Skin epidermis (tissue), 12 donors: ENCODE data around the gene ROCK2.
A peak's percentile ranks its signal among the peaks of the same experiment; 100 is the strongest.

Source experiments
- H3K27ac ChIP-seq, 21 experiments: fragments of 200-600 bp; sonication (generic) in 11 of 21; one replicate each; pipeline ENCODE4 v1.5.0; 2020; ENCODE audit warnings: mild to moderate bottlenecking in 3 of 21, inconsistent platforms in 2 of 21, moderate library complexity in 2 of 21
- H3K4me3 ChIP-seq, 7 experiments: fragments of 200-600 bp; sonication (generic) in 2 of 7; one replicate each; pipeline ENCODE4 v1.5.0; 2020; ENCODE audit warnings: inconsistent platforms in 2 of 7, mild to moderate bottlenecking in 2 of 7, moderate library complexity in 1 of 7

ROCK2 gene

GRCh38 chr2:11370377-11371091 is 26.1 kb upstream of the ROCK2 start:
- Histone ChIP-seq H3K27ac (peak overlapping the region in 1 of 21 experiments; percentile 14), H3K4me3 (no peak overlapping the region)

- peak overlapping the region in 12 of 21 experiments; percentile 3 to 73 (median 38) for H3K27ac ChIP-seq
- H3K4me3 ChIP-seq: no peak overlapping the region
Measured at GRCh38 chr2:11368059-11368572, 23.7 kb upstream of the ROCK2 start.

- Histone ChIP-seq H3K27ac (peak overlapping the region in 3 of 21 experiments; percentile 33 to 61 (median 40)), H3K4me3 (no peak overlapping the region)
Measured at GRCh38 chr2:11367170-11367730, 22.8 kb upstream of the ROCK2 start.

GRCh38 chr2:11366326-11366741 is 21.9 kb upstream of the ROCK2 start:
- no peak overlapping the region for H3K4me3 ChIP-seq
- H3K27ac ChIP-seq: no peak overlapping the region

- Histone ChIP-seq H3K4me3 (no peak overlapping the region), H3K27ac (no peak overlapping the region)
Measured at GRCh38 chr2:11365096-11365879, 20.9 kb upstream of the ROCK2 start.

- H3K27ac ChIP-seq: no peak overlapping the region
Measured at GRCh38 chr2:11364565-11364887, 20.1 kb upstream of the ROCK2 start.

GRCh38 chr2:11363868-11364564 is 19.6 kb upstream of the ROCK2 start:
- Histone ChIP-seq H3K27ac (no peak overlapping the region), H3K4me3 (no peak overlapping the region)

More at GRCh38 chr2:11364565-11364887, 20.1 kb upstream of the ROCK2 start:
- no peak overlapping the region for H3K4me3 ChIP-seq

- no peak overlapping the region for H3K4me3 ChIP-seq
- H3K27ac ChIP-seq: no peak overlapping the region
Measured at GRCh38 chr2:11359865-11360264, 15.4 kb upstream of the ROCK2 start.

GRCh38 chr2:11357428-11357972 is 13.1 kb upstream of the ROCK2 start:
- no peak overlapping the region for H3K4me3 ChIP-seq
- no peak overlapping the region for H3K27ac ChIP-seq

GRCh38 chr2:11356764-11357163 is 12.3 kb upstream of the ROCK2 start:
- Histone ChIP-seq H3K4me3 (no peak overlapping the region), H3K27ac (no peak overlapping the region)

- no peak overlapping the region for H3K27ac ChIP-seq
- H3K4me3 ChIP-seq: no peak overlapping the region
Measured at GRCh38 chr2:11355194-11356053, 11.0 kb upstream of the ROCK2 start.

- H3K4me3 ChIP-seq: no peak overlapping the region
- H3K27ac ChIP-seq: no peak overlapping the region
Measured at GRCh38 chr2:11354363-11355154, 10.1 kb upstream of the ROCK2 start.

GRCh38 chr2:11352781-11353537 is 8.5 kb upstream of the ROCK2 start:
- Histone ChIP-seq H3K27ac (no peak overlapping the region), H3K4me3 (no peak overlapping the region)

GRCh38 chr2:11348209-11348749 is 3.8 kb upstream of the ROCK2 start:
- Histone ChIP-seq H3K27ac (no peak overlapping the region), H3K4me3 (no peak overlapping the region)

- H3K27ac ChIP-seq: no peak overlapping the region
- no peak overlapping the region for H3K4me3 ChIP-seq
Measured at GRCh38 chr2:11347403-11347959, 3.0 kb upstream of the ROCK2 start.

- no peak overlapping the region for H3K4me3 ChIP-seq
- peak overlapping the region in 13 of 21 experiments; percentile 3 to 100 (median 96) for H3K27ac ChIP-seq
Measured at GRCh38 chr2:11346023-11346482, 1.6 kb upstream of the ROCK2 start.
